Kidney epithelial cell (primary cell): ENCODE measurements around the gene JOSD2. TPM values are rescaled to one million over a fixed set of nuclear protein-coding genes. Genes with fewer than 3 reads are reported as not detected.

Experiments used
- DNase-seq: peaks from one replicate; pipeline ENCODE4 v3.0.0-alpha.2; 2010; ENCODE audit warnings: low read depth
- H3K27me3 ChIP-seq: 2 replicates; pipeline ENCODE4 v1.6.0; 2011; ENCODE audit warnings: low read length; ENCODE audit not compliant: control insufficient read depth, insufficient read depth
- H3K36me3 ChIP-seq: 2 replicates; pipeline ENCODE4 v1.5.1; 2011; ENCODE audit warnings: low read length; ENCODE audit not compliant: control insufficient read depth, insufficient read depth
- H3K4me3 ChIP-seq: 2 replicates; pipeline ENCODE4 v1.5.1; 2011; ENCODE audit warnings: low read depth, mild to moderate bottlenecking, control low read depth, low read length
- CTCF ChIP-seq: IDR thresholded peaks from 2 replicates; pipeline ENCODE4 v1.5.1; 2011; ENCODE audit warnings: mild to moderate bottlenecking, moderate library complexity, low read length, control low read depth, inconsistent platforms; ENCODE audit not compliant: insufficient read depth, poor library complexity, severe bottlenecking
- total RNA-seq: library from RNA; depleted of rRNA; stranded (reverse); fragments of >200 nt; gene quantifications from 2 replicates; pipeline ENCODE4 v1.2.3, GENCODE V29; 2015

The JOSD2 gene
- total RNA-seq, 1 donor from 2014 or later: 26.8 TPM

- Histone ChIP-seq H3K27me3 (peaks cover 17% of the 10 kb centered on the region), H3K36me3 (no peaks in the 10 kb centered on the region), H3K4me3 (no peak overlapping the region)
- TF ChIP-seq CTCF: peak; percentile 78
- DNase-seq: no peak
These were observed 49.7 kb downstream of the JOSD2 start for GRCh38 chr19:50461066-50461875.

DNA sequence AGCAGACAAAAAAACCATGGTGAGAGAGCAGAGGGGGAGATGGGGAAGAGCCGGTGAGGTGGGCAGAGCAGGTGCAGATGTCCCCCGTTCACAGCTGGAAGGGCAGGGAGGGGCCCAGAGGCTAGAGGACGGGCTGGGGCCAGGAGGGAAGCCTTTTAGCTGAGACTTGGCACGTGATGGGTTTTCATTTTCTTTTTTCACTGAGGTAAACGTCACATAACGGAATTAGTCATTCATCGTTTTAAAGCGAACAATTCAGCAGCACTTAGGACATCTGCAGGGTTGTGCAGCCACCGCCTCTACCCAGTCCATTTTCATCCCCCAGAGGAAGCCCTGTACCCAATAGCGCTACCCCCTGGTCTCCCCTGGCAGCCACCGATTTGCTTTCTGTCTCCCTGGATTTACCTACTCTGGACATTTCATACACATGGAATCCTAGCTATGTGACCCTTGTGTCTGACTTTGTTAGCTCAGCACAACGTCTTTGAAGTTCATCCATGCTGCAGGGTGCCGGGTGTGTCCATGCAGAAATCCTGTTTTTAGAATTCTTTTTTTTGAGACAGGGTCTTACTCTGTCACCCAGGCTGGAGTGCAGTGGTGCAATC, 50.7 kb downstream of the JOSD2 start:
- peak; percentile 51 for TF ChIP-seq CTCF
- peak; percentile 64 for DNase-seq
- H3K4me3 ChIP-seq: no peak overlapping the region
- H3K27me3 ChIP-seq: peaks cover 16% of the 10 kb centered on the region
- no peaks in the 10 kb centered on the region for H3K36me3 ChIP-seq

DNA sequence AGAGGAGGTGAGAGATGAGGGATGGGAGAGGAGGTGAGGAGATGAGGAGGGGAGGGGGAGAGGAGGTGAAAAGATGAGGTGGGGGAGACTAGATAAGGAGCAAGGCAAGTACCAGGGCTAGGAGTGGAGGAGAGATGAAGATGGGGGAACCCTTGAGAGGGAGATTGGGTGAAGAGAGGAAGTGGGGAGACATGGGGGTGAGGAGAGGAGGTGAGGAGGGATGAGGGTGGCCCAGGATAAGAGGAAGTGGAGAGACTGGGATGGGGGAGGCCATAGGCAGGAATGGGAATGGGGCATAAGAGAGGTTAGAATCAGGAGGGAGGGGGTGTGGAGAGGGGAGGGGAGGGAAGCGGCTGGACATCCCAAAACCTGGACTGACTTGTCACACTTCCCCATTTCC, 51.4 kb downstream of the JOSD2 start:
- H3K36me3 ChIP-seq: no peaks in the 10 kb centered on the region
- peaks cover 13% of the 10 kb centered on the region for H3K27me3 ChIP-seq
- no peak for TF ChIP-seq CTCF
- DNase-seq: no peak
- no peak overlapping the region for H3K4me3 ChIP-seq

GRCh38 chr19:50459067-50459456, 51.9 kb downstream of the JOSD2 start:
- TF ChIP-seq CTCF: no peak
- Histone ChIP-seq H3K36me3 (no peaks in the 10 kb centered on the region), H3K4me3 (no peak overlapping the region), H3K27me3 (peaks cover 13% of the 10 kb centered on the region)
- no peak for DNase-seq

DNA sequence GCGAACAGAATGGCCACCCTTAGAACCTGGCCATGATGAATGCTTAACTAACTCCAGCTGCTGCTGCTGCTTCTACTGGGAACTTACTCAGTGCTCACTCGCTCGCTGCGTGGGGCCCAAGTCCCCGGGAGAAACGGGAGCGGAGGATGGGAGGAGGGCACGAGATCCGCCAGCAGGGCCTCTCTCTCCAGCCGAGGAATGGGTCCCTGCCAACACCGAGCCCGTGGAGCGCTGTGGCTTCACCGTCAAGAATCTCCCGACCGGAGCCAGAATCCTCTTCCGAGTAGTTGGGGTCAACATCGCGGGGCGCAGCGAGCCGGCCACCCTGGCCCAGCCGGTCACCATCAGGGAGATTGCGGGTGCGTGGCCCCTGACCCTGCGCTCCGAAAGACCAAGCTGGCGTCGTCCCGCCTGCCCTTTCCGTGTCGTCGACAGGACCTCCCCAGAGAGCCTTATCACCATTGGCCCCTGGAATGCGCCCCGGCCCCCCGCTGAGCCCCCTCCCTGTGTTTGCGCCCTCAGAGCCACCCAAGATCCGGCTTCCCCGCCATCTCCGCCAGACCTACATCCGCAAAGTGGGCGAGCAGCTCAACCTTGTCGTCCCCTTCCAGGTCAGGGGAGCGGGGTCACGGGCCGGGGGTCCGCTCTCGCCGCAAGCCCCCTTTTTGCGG, 52.5 kb downstream of the JOSD2 start:
- no peak for TF ChIP-seq CTCF
- no peak overlapping the region for H3K4me3 ChIP-seq
- no peak for DNase-seq
- H3K27me3 ChIP-seq: peaks cover 13% of the 10 kb centered on the region
- no peaks in the 10 kb centered on the region for H3K36me3 ChIP-seq
